ENCODE measurements around the gene KCNE5. TPM values are rescaled to one million over a fixed set of nuclear protein-coding genes. Genes with fewer than 3 reads are reported as not detected.

Gene KCNE5
- total RNA-seq = 0.32 and 0.34 TPM in 2 replicates

GRCh38 chrX:109624641-109625616 lies at the start of gene KCNE5:
Gene KCNE5 (minus strand): TSS chrX:109625172. CDS start chrX:109625020, 152 bp downstream.

Other genes with a start within 250 kb of the KCNE5 start
- under 0.01 TPM in 2 replicates for gene GUCY2F, start 143.1 kb downstream of the KCNE5 start, total RNA-seq
- gene NXT2, start 88.3 kb downstream of the KCNE5 start, total RNA-seq = 8.1 and 8.7 TPM in 2 replicates
- gene ACSL4, start 108.1 kb upstream of the KCNE5 start, total RNA-seq = 103 and 116 TPM in 2 replicates